NCI-H748 treated with DMSO at 0.1 percent for 48 hours (cell line): ENCODE data around the gene MYL10.
"Not testable (repeated sequence)": the region's sequence is repeated elsewhere in the genome, so short reads cannot be mapped to it uniquely, and the experiment has no call there.

Experiments
- DNase-seq: peaks from one replicate; lab custom pipeline; 2025; lab: John Stamatoyannopoulos, UW

The MYL10 gene

GRCh38 chr7:101651112-101651511 is 22.0 kb upstream of the MYL10 start:
- no peak for DNase-seq

- no peak for DNase-seq
Observed at GRCh38 chr7:101650579-101651081, 21.5 kb upstream of the MYL10 start.

- DNase-seq = not testable (repeated sequence)
Observed at GRCh38 chr7:101647876-101648275, 18.8 kb upstream of the MYL10 start.

GRCh38 chr7:101645951-101646350 is 16.9 kb upstream of the MYL10 start:
- DNase-seq = no peak

- DNase-seq = no peak
Observed at GRCh38 chr7:101644879-101645278, 15.8 kb upstream of the MYL10 start.

- DNase-seq = not testable (repeated sequence)
Observed at GRCh38 chr7:101639127-101639526, 10.0 kb upstream of the MYL10 start.

GRCh38 chr7:101636822-101637623 is 7.9 kb upstream of the MYL10 start:
- no peak for DNase-seq

GRCh38 chr7:101635484-101635883 is 6.4 kb upstream of the MYL10 start:
- no peak for DNase-seq

GRCh38 chr7:101634196-101634717 is 5.2 kb upstream of the MYL10 start:
- no peak for DNase-seq

GRCh38 chr7:101633511-101633910 is 4.4 kb upstream of the MYL10 start:
- no peak for DNase-seq

GRCh38 chr7:101632641-101633040 is 3.5 kb upstream of the MYL10 start:
- DNase-seq = no peak

GRCh38 chr7:101631224-101631714 is 2.2 kb upstream of the MYL10 start:
- no peak for DNase-seq

- DNase-seq = no peak
Observed at GRCh38 chr7:101630591-101630990, 1.5 kb upstream of the MYL10 start.

- DNase-seq = no peak
Observed at GRCh38 chr7:101628522-101628921, 574 bp downstream of the MYL10 start.

GRCh38 chr7:101626758-101627157 is 2.3 kb downstream of the MYL10 start:
- no peak for DNase-seq

GRCh38 chr7:101626069-101626671 is 2.9 kb downstream of the MYL10 start:
- DNase-seq = no peak

GRCh38 chr7:101625031-101625791 is 3.9 kb downstream of the MYL10 start:
- no peak for DNase-seq

GRCh38 chr7:101624246-101625001 is 4.7 kb downstream of the MYL10 start:
- DNase-seq = no peak

- no peak for DNase-seq
Observed at GRCh38 chr7:101622609-101623173, 6.4 kb downstream of the MYL10 start.

- DNase-seq = no peak
Observed at GRCh38 chr7:101620991-101621390, 8.1 kb downstream of the MYL10 start.

- DNase-seq = no peak
Observed at GRCh38 chr7:101620395-101620794, 8.7 kb downstream of the MYL10 start.
